SH-SY5Y (cell line): ENCODE results near the gene PLSCR1.

Experiments used
- GATA2 ChIP-seq: IDR thresholded peaks from 2 replicates; pipeline ENCODE4 v1.6.1; 2011; ENCODE audit warnings: mild to moderate bottlenecking, low read depth, low read length
- GATA3 ChIP-seq: IDR thresholded peaks from 2 replicates; pipeline ENCODE4 v1.6.1; 2011; ENCODE audit warnings: low read depth, mild to moderate bottlenecking, low read length, moderate library complexity

GRCh38 chr3:146468234-146468633, 76.2 kb downstream of the PLSCR1 start:
- no peak for TF ChIP-seq GATA2
- TF ChIP-seq GATA3: no peak
